Adrenal gland (tissue), 12 donors: ENCODE data around the gene SKA3. TPM values are rescaled to one million over a fixed set of nuclear protein-coding genes. Genes with fewer than 3 reads are reported as not detected.

Experiments used
- DNase-seq, 7 donors: peaks; one replicate each; pipeline ENCODE4 v3.0.0-alpha.2; 2019 to 2020
- H3K27ac ChIP-seq, 5 donors: fragments of 200-600 bp; sonication (generic) in 4 of 5; 1 replicate in 3 of 5; 2 replicates in 2 of 5; pipeline versions ENCODE4 v1.5.1 to v1.8.0; 2016 to 2020; ENCODE audit warnings: mild to moderate bottlenecking in 1 of 5
- H3K27me3 ChIP-seq: fragments of 200-600 bp; 2 replicates; pipeline ENCODE4 v1.8.0; 2021
- H3K36me3 ChIP-seq, 2 donors: fragments of 200-600 bp; replicated peaks in 1 of 2; 1 replicate in 1 of 2; 2 replicates in 1 of 2; pipeline versions ENCODE4 v1.5.1 to v1.8.0; 2018 to 2022
- H3K4me1 ChIP-seq, 2 donors: fragments of 200-600 bp; replicated peaks in 1 of 2; 1 replicate in 1 of 2; 2 replicates in 1 of 2; pipeline versions ENCODE4 v1.5.1 to v1.8.0; 2018 to 2021
- H3K4me3 ChIP-seq, 4 donors: fragments of 200-600 bp; sonication (generic) in 3 of 4; one replicate each; pipeline ENCODE4 v1.5.1; 2016 to 2018
- H3K9me3 ChIP-seq, 3 donors: fragments of 200-600 bp; sonication (generic) in 1 of 3; replicated peaks in 1 of 3; 1 replicate in 2 of 3; 2 replicates in 1 of 3; pipeline versions ENCODE4 v1.5.1 to v1.8.0; 2016 to 2021
- CTCF ChIP-seq, 6 experiments: fragments of 450-650 bp in 4 of 6; fragments of 200-600 bp in 2 of 6; sonication (generic) in 1 of 6; IDR thresholded peaks; 1 replicate in 5 of 6; 2 replicates in 1 of 6; pipeline versions ENCODE4 v1.5.1 to v1.8.0; 2016 to 2021; ENCODE audit warnings: antibody characterized with exemption in 6 of 6, mild to moderate bottlenecking in 2 of 6, moderate library complexity in 1 of 6
- POLR2A ChIP-seq, 2 donors: fragments of 450-650 bp; IDR thresholded peaks; one replicate each; pipeline ENCODE4 v1.6.1; 2017; ENCODE audit warnings: antibody characterized with exemption in 2 of 2, mild to moderate bottlenecking in 2 of 2, moderate library complexity in 1 of 2
- WGBS, 4 donors: extraction: QIAGEN DNeasy Blood & Tissue Kit in 2 of 4; methylation state at CpG; one replicate each; pipeline versions ENCODE4 v1.1.5 to v1.1.7; 2013 to 2017; 5-methylcytosine and 5-hydroxymethylcytosine counted together
- intact Hi-C, 2 donors: fragments of 100-400 bp; cut with DNase I; formaldehyde crosslinking; loops; one replicate each; pipeline versions ENCODE4 v1.14.1 to v1.15.0; 2022 to 2023
- polyA plus RNA-seq, 3 donors: library from polyadenylated mRNA; stranded (reverse); fragments of 200-250 nt in 2 of 3; fragments of 350-450 nt in 1 of 3; fragmentation: Illumina TruSeq in 1 of 3; extraction: RNeasy Lipid Tissue Mini Kit (QIAGEN cat#74804) in 1 of 3; gene quantifications; one replicate each; pipeline ENCODE4 v1.2.3, GENCODE V29; 2013 to 2014
- total RNA-seq, 9 donors: library from RNA; depleted of rRNA in 4 of 9; stranded (reverse); fragments of >200 nt in 4 of 9; fragments of 120-200 nt in 1 of 9; fragmentation: NEBNext Ultra II Directional in 1 of 9; extraction: Animal tissue kit (Norgen Biotek cat#: 25700) in 1 of 9; gene quantifications; one replicate each; pipeline versions ENCODE4 v1.1.0 to v1.2.4, GENCODE V29; 2013 to 2023
- donor health status: healthy with polysubstance abuse.
- donor health status: Bipolar disorder and iron deficiency.
- donor health status: DM: yes; HTN: yes; CAD: no.
- donor health status: DM: no; HTN: no; CAD: no.
- donor health status: DM: no; HTN: no; CAD: no.
- donor health status: DM: yes; HTN: yes; CAD: no.

The SKA3 gene
- total and polyA plus RNA-seq, 12 donors, result 0.16 to 4.7 (median 0.90) TPM; not detected in 1

- peaks cover 0 to 4% of the 10 kb centered on the region in 2 donors for H3K4me1 ChIP-seq
- peaks cover 0 to 28% of the 10 kb centered on the region in 2 donors for H3K36me3 ChIP-seq
- intact Hi-C loops, result no loop called here
- H3K4me3 ChIP-seq, result no peak overlapping the region
- no peaks in the 10 kb centered on the region for H3K9me3 ChIP-seq
- no peak for DNase-seq
- no peak overlapping the region for H3K27ac ChIP-seq
- TF ChIP-seq CTCF (IDR thresholded peaks at IDR 0.05) (no peak), POLR2A (IDR thresholded peaks at IDR 0.05) (no peak)
- no peaks in the 10 kb centered on the region for H3K27me3 ChIP-seq
- 70 to 79% (median 75%) methylated on average over 5 of the region's 5 CpGs for WGBS, 4 donors
Observed at GRCh38 chr13:21148557-21149258, 27.6 kb downstream of the SKA3 start.

- peaks cover 0 to 28% of the 10 kb centered on the region in 2 donors for H3K36me3 ChIP-seq
- TF ChIP-seq POLR2A (IDR thresholded peaks at IDR 0.05) (no peak), CTCF (IDR thresholded peaks at IDR 0.05) (no peak)
- H3K27me3 ChIP-seq, result no peaks in the 10 kb centered on the region
- H3K9me3 ChIP-seq, result no peaks in the 10 kb centered on the region
- H3K4me1 ChIP-seq, result peaks cover 0 to 13% of the 10 kb centered on the region in 2 donors
- no peak overlapping the region for H3K4me3 ChIP-seq
- H3K27ac ChIP-seq, result no peak overlapping the region
- 63 to 67% (median 66%) methylated on average over 4 of the region's 4 CpGs for WGBS, 4 donors
- intact Hi-C loops, result no loop called here
- DNase-seq, result no peak
Observed at GRCh38 chr13:21147827-21148226, 28.5 kb downstream of the SKA3 start.

- peaks cover 0 to 17% of the 10 kb centered on the region in 2 donors for H3K36me3 ChIP-seq
- intact Hi-C loops, result no loop called here
- WGBS, 4 donors, result 88 to 91% (median 89%) methylated on average over 3 of the region's 3 CpGs
Observed at GRCh38 chr13:21142766-21143165, 33.6 kb downstream of the SKA3 start.

GRCh38 chr13:21139374-21139773 lies 37.0 kb downstream of the SKA3 start:
- no peaks in the 10 kb centered on the region for H3K9me3 ChIP-seq
- no peaks in the 10 kb centered on the region for H3K36me3 ChIP-seq
- TF ChIP-seq CTCF (IDR thresholded peaks at IDR 0.05), result no peak
- TF ChIP-seq POLR2A (IDR thresholded peaks at IDR 0.05), result no peak
- WGBS, 4 donors, result 90 to 94% (median 92%) methylated on average over 12 of the region's 12 CpGs
- H3K27ac ChIP-seq, result peak overlapping the region in 1 of 5 donors; percentile 79
- peaks cover 13 to 36% of the 10 kb centered on the region in 2 donors for H3K4me1 ChIP-seq
- peaks cover 7% of the 10 kb centered on the region for H3K27me3 ChIP-seq
- intact Hi-C loops, result loop anchor here in 1 of 2 donors (10.0 kb wide), 1 partner anchor 195 kb away; no protein-coding TSS in a partner anchor
- peak overlapping the region in 2 of 4 donors; percentile 44 to 98 for H3K4me3 ChIP-seq
- DNase-seq, result peak in 2 of 7 donors; percentile 26 to 57

More at GRCh38 chr13:21142766-21143165, 33.6 kb downstream of the SKA3 start:
- no peak for DNase-seq
- H3K4me3 ChIP-seq, result no peak overlapping the region
- H3K9me3 ChIP-seq, result no peaks in the 10 kb centered on the region
- no peak overlapping the region for H3K27ac ChIP-seq
- H3K27me3 ChIP-seq, result peaks cover 4% of the 10 kb centered on the region
- no peak for TF ChIP-seq POLR2A (IDR thresholded peaks at IDR 0.05)
- no peak for TF ChIP-seq CTCF (IDR thresholded peaks at IDR 0.05)
- peaks cover 13 to 36% of the 10 kb centered on the region in 2 donors for H3K4me1 ChIP-seq
